Esophagus squamous epithelium (tissue), 5 donors: ENCODE data around the gene SLC41A1. TPM values are rescaled to one million over a fixed set of nuclear protein-coding genes. Genes with fewer than 3 reads are reported as not detected.

Source experiments
- DNase-seq: peaks from one replicate; lab custom pipeline; 2025; lab: John Stamatoyannopoulos, UW
- H3K27ac ChIP-seq, 4 donors: fragments of 200-600 bp; sonication (generic); one replicate each; pipeline ENCODE4 v1.5.1; 2016 to 2019; ENCODE audit warnings: mild to moderate bottlenecking in 1 of 4
- H3K27me3 ChIP-seq, 4 donors: fragments of 200-600 bp; sonication (generic); 1 replicate in 3 of 4; 2 replicates in 1 of 4; pipeline versions ENCODE4 v1.5.1 to v1.6.0; 2017 to 2021; ENCODE audit warnings: antibody characterized with exemption in 1 of 4
- H3K36me3 ChIP-seq, 3 donors: fragments of 200-600 bp; sonication (generic); one replicate each; pipeline ENCODE4 v1.5.1; 2016 to 2019
- H3K4me1 ChIP-seq, 3 donors: fragments of 200-600 bp; sonication (generic); one replicate each; pipeline ENCODE4 v1.5.1; 2017 to 2019
- H3K4me3 ChIP-seq, 4 donors: fragments of 200-600 bp; sonication (generic); 1 replicate in 3 of 4; 2 replicates in 1 of 4; pipeline ENCODE4 v1.5.1; 2016 to 2019; ENCODE audit warnings: mild to moderate bottlenecking in 2 of 4, moderate library complexity in 1 of 4
- H3K9me3 ChIP-seq, 3 donors: fragments of 200-600 bp; sonication (generic); one replicate each; pipeline ENCODE4 v1.5.1; 2016 to 2019
- CTCF ChIP-seq, 6 experiments: fragments of 450-650 bp in 4 of 6; fragments of 200-600 bp in 2 of 6; sonication (generic) in 2 of 6; IDR thresholded peaks; one replicate each; pipeline ENCODE4 v1.5.1; 2016 to 2019; ENCODE audit warnings: antibody characterized with exemption in 6 of 6, mild to moderate bottlenecking in 4 of 6, moderate library complexity in 4 of 6
- POLR2A ChIP-seq, 4 donors: fragments of 450-650 bp; IDR thresholded peaks; one replicate each; pipeline ENCODE4 v1.6.1; 2017; ENCODE audit warnings: antibody characterized with exemption in 4 of 4, mild to moderate bottlenecking in 4 of 4, moderate library complexity in 3 of 4
- WGBS, 2 donors: methylation state at CpG; one replicate each; pipeline ENCODE4 v1.1.5; 2018; 5-methylcytosine and 5-hydroxymethylcytosine counted together
- intact Hi-C: fragments of 100-400 bp; cut with DNase I; formaldehyde crosslinking; loops from one replicate; pipeline ENCODE4 v1.15.0; 2022
- total RNA-seq, 4 donors: library from RNA; depleted of rRNA; stranded (reverse); fragments of >200 nt; gene quantifications; one replicate each; pipeline ENCODE4 v1.1.0, GENCODE V29; 2016
- donor health status: DM: yes; HTN: yes; CAD: no.

Gene SLC41A1
- total RNA-seq, 4 donors from 2014 or later = 5.2 to 14.1 (median 8.3) TPM

GRCh38 chr1:205782627-205783432, 30.2 kb downstream of the SLC41A1 start:
- H3K4me1 ChIP-seq = no peaks in the 10 kb centered on the region
- no peaks in the 10 kb centered on the region for H3K36me3 ChIP-seq
- no peak for TF ChIP-seq POLR2A (IDR thresholded peaks at IDR 0.05)
- intact Hi-C loops = no loop called here
- H3K27me3 ChIP-seq = no peaks in the 10 kb centered on the region
- WGBS, 2 donors = 56 to 66% methylated on average over 4 of the region's 4 CpGs
- H3K4me3 ChIP-seq = no peak overlapping the region
- DNase-seq = no peak
- no peak overlapping the region for H3K27ac ChIP-seq
- H3K9me3 ChIP-seq = no peaks in the 10 kb centered on the region

GRCh38 chr1:205780335-205780734, 32.7 kb downstream of the SLC41A1 start:
- WGBS, 2 donors = 85 to 92% methylated on average over 4 to 5 of the region's 5 CpGs
- intact Hi-C loops = no loop called here

GRCh38 chr1:205777994-205778393, 35.0 kb downstream of the SLC41A1 start:
- no peaks in the 10 kb centered on the region for H3K36me3 ChIP-seq
- 73 to 75% methylated on average over 2 of the region's 2 CpGs for WGBS, 2 donors
- no peaks in the 10 kb centered on the region for H3K27me3 ChIP-seq
- no peak for DNase-seq
- intact Hi-C loops = no loop called here
- no peak overlapping the region for H3K27ac ChIP-seq
- no peaks in the 10 kb centered on the region for H3K9me3 ChIP-seq
- H3K4me3 ChIP-seq = no peak overlapping the region
- TF ChIP-seq POLR2A (IDR thresholded peaks at IDR 0.05) = no peak
- TF ChIP-seq CTCF (IDR thresholded peaks at IDR 0.05) = no peak
- H3K4me1 ChIP-seq = peaks cover 0 to 30% (median 16%) of the 10 kb centered on the region in 3 donors

More at GRCh38 chr1:205780335-205780734, 32.7 kb downstream of the SLC41A1 start:
- Histone ChIP-seq H3K27ac (no peak overlapping the region), H3K9me3 (no peaks in the 10 kb centered on the region), H3K4me3 (no peak overlapping the region), H3K27me3 (no peaks in the 10 kb centered on the region), H3K4me1 (peaks cover 0 to 9% (median 8%) of the 10 kb centered on the region in 3 donors), H3K36me3 (no peaks in the 10 kb centered on the region)
- no peak for DNase-seq
- TF ChIP-seq POLR2A (IDR thresholded peaks at IDR 0.05) = no peak
- TF ChIP-seq CTCF (IDR thresholded peaks at IDR 0.05) = no peak

- TF ChIP-seq POLR2A (IDR thresholded peaks at IDR 0.05) = no peak
- no peak for TF ChIP-seq CTCF (IDR thresholded peaks at IDR 0.05)
- Histone ChIP-seq H3K27me3 (no peaks in the 10 kb centered on the region), H3K4me3 (peak overlapping the region; percentile 52 to 80 (median 78)), H3K9me3 (no peaks in the 10 kb centered on the region), H3K4me1 (peaks cover 3 to 46% (median 16%) of the 10 kb centered on the region in 3 donors), H3K36me3 (no peaks in the 10 kb centered on the region), H3K27ac (peak overlapping the region; percentile 65 to 86 (median 80))
- no peak for DNase-seq
- intact Hi-C loops = no loop called here
Measured at GRCh38 chr1:205775717-205776056, 37.3 kb downstream of the SLC41A1 start.

GRCh38 chr1:205775015-205775716, 37.8 kb downstream of the SLC41A1 start, which contains the start of gene RAB29:
Gene RAB29 (minus strand): TSS chr1:205775482. CDS start chr1:205774956, 526 bp downstream.
- H3K4me3 ChIP-seq = peak within 1 kb of the TSS; percentile 52 to 80 (median 78)
- peak in 1 of 6 experiments; percentile 5 for TF ChIP-seq CTCF (IDR thresholded peaks at IDR 0.05)
- peak in 1 of 4 donors; percentile 56 for TF ChIP-seq POLR2A (IDR thresholded peaks at IDR 0.05)
- WGBS, 2 donors = 0 to 1% methylated on average over 17 to 18 of the region's 40 CpGs
- H3K9me3 ChIP-seq = no peaks in the 10 kb centered on the region
- H3K36me3 ChIP-seq = peaks cover 0 to 4% (median 0%) of the 10 kb centered on the region in 3 donors
- peaks cover 8 to 52% (median 16%) of the 10 kb centered on the region in 3 donors for H3K4me1 ChIP-seq
- H3K27ac ChIP-seq = peak within 1 kb of the TSS; percentile 65 to 86 (median 80)
- intact Hi-C loops = no loop called here
- no peaks in the 10 kb centered on the region for H3K27me3 ChIP-seq
- peak; percentile 50 for DNase-seq
